ENCODE results near the gene MYOM1. TPM values are rescaled to one million over a fixed set of nuclear protein-coding genes. Genes with fewer than 3 reads are reported as not detected.

MYOM1 gene
- polyA plus RNA-seq, 4 donors: 1.5 to 7.9 (median 2.8) TPM

- peak; percentile 48 to 61 for DNase-seq
- Histone ChIP-seq H3K27me3 (ENCODE audit: control insufficient read depth in 3 of 3, insufficient read depth in 3 of 3, low read length in 3 of 3) (no peaks in the 10 kb centered on the region), H3K4me1 (ENCODE audit: control insufficient read depth in 3 of 3, insufficient read depth in 2 of 3, low read depth in 1 of 3, low read length in 2 of 3) (peaks cover 2 to 4% (median 4%) of the 10 kb centered on the region in 3 donors), H3K4me3 (ENCODE audit: low read depth in 1 of 3, low read length in 3 of 3) (no peak overlapping the region), H3K27ac (ENCODE audit: low read depth in 1 of 3, low read length in 2 of 3) (peak overlapping the region in 1 of 3 donors; percentile 1), H3K36me3 (ENCODE audit: control insufficient read depth in 3 of 3, insufficient read depth in 2 of 3, low read depth in 1 of 3, low read length in 3 of 3) (no peaks in the 10 kb centered on the region), H3K9me3 (ENCODE audit: control insufficient read depth in 2 of 2, insufficient read depth in 1 of 2, low read depth in 1 of 2, low read length in 1 of 2) (peaks cover 0 to 11% of the 10 kb centered on the region in 2 donors)
- WGBS, 3 donors: 22 to 61% (median 35%) methylated on average over 11 of the region's 11 CpGs
- no peak for FAIRE-seq
Observed at GRCh38 chr18:3138274-3138975, 81.3 kb downstream of the MYOM1 start.

DNA sequence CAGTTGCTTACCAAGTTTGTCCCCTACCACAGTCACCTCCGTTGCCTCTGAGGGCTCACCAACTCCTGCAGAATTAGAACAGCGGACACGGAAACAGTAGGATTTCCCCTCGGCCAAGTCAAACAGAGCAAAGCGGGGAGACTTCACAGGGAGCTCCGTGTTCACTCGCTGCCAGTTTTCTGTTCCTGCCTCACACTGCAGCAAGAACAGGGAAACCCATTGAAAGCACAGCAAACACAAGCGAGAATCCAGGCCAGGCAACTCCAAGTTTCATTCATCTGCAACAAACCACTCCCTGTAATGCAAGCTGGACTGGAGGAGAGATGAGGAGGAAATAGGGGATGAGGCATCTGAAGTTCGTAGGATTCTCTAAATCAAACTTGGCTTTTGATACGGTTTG, 84.2 kb downstream of the MYOM1 start:
- DNase-seq: no peak
- H3K27ac ChIP-seq (ENCODE audit: low read depth in 1 of 3, low read length in 2 of 3): no peak overlapping the region
- no peaks in the 10 kb centered on the region for H3K36me3 ChIP-seq (ENCODE audit: control insufficient read depth in 3 of 3, insufficient read depth in 2 of 3, low read depth in 1 of 3, low read length in 3 of 3)
- H3K4me3 ChIP-seq (ENCODE audit: low read depth in 1 of 3, low read length in 3 of 3): no peak overlapping the region
- no peaks in the 10 kb centered on the region for H3K27me3 ChIP-seq (ENCODE audit: control insufficient read depth in 3 of 3, insufficient read depth in 3 of 3, low read length in 3 of 3)
- no peak for FAIRE-seq
- H3K9me3 ChIP-seq (ENCODE audit: control insufficient read depth in 2 of 2, insufficient read depth in 1 of 2, low read depth in 1 of 2, low read length in 1 of 2): no peaks in the 10 kb centered on the region
- 91 to 95% (median 93%) methylated on average over 10 of the region's 10 CpGs for WGBS, 3 donors
- H3K4me1 ChIP-seq (ENCODE audit: control insufficient read depth in 3 of 3, insufficient read depth in 2 of 3, low read depth in 1 of 3, low read length in 2 of 3): peaks cover 2 to 7% (median 4%) of the 10 kb centered on the region in 3 donors

- H3K27me3 ChIP-seq (ENCODE audit: control insufficient read depth in 3 of 3, insufficient read depth in 3 of 3, low read length in 3 of 3): no peaks in the 10 kb centered on the region
- WGBS, 3 donors: 89 to 92% (median 92%) methylated on average over 3 of the region's 3 CpGs
- FAIRE-seq: no peak
- no peak for DNase-seq
- peaks cover 0 to 7% (median 0%) of the 10 kb centered on the region in 3 donors for H3K4me1 ChIP-seq (ENCODE audit: control insufficient read depth in 3 of 3, insufficient read depth in 2 of 3, low read depth in 1 of 3, low read length in 2 of 3)
- H3K36me3 ChIP-seq (ENCODE audit: control insufficient read depth in 3 of 3, insufficient read depth in 2 of 3, low read depth in 1 of 3, low read length in 3 of 3): no peaks in the 10 kb centered on the region
- H3K9me3 ChIP-seq (ENCODE audit: control insufficient read depth in 2 of 2, insufficient read depth in 1 of 2, low read depth in 1 of 2, low read length in 1 of 2): no peaks in the 10 kb centered on the region
- no peak overlapping the region for H3K4me3 ChIP-seq (ENCODE audit: low read depth in 1 of 3, low read length in 3 of 3)
- no peak overlapping the region for H3K27ac ChIP-seq (ENCODE audit: low read depth in 1 of 3, low read length in 2 of 3)
Observed at GRCh38 chr18:3132700-3133099, 87.1 kb downstream of the MYOM1 start.

DNA sequence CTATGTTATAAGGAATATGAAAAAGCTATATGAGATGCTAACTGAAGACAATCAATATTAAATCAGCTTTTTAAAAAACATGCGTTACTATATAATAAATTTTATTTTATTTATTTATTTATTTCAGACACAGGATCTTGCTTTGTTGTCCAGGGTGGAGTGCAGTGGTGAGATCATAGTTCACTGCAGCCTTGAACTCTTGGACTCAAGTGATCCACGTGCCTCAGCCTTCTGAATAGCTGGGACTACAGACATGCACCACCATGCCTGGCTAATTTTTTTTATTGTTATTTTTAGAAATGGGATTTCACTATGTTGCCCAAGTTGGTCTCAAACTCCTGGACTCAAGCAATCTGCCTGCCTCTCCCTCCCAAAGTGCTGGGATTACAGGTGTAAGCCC, 89.4 kb downstream of the MYOM1 start:
- FAIRE-seq (no peak), DNase-seq (peak in 1 of 2 donors; percentile 73)
- WGBS, 3 donors: 13 to 44% (median 24%) methylated on average over 2 of the region's 2 CpGs
- Histone ChIP-seq H3K4me3 (ENCODE audit: low read depth in 1 of 3, low read length in 3 of 3) (no peak overlapping the region), H3K4me1 (ENCODE audit: control insufficient read depth in 3 of 3, insufficient read depth in 2 of 3, low read depth in 1 of 3, low read length in 2 of 3) (peaks cover 0 to 7% (median 0%) of the 10 kb centered on the region in 3 donors), H3K36me3 (ENCODE audit: control insufficient read depth in 3 of 3, insufficient read depth in 2 of 3, low read depth in 1 of 3, low read length in 3 of 3) (no peaks in the 10 kb centered on the region), H3K27ac (ENCODE audit: low read depth in 1 of 3, low read length in 2 of 3) (no peak overlapping the region), H3K27me3 (ENCODE audit: control insufficient read depth in 3 of 3, insufficient read depth in 3 of 3, low read length in 3 of 3) (no peaks in the 10 kb centered on the region), H3K9me3 (ENCODE audit: control insufficient read depth in 2 of 2, insufficient read depth in 1 of 2, low read depth in 1 of 2, low read length in 1 of 2) (no peaks in the 10 kb centered on the region)

DNA sequence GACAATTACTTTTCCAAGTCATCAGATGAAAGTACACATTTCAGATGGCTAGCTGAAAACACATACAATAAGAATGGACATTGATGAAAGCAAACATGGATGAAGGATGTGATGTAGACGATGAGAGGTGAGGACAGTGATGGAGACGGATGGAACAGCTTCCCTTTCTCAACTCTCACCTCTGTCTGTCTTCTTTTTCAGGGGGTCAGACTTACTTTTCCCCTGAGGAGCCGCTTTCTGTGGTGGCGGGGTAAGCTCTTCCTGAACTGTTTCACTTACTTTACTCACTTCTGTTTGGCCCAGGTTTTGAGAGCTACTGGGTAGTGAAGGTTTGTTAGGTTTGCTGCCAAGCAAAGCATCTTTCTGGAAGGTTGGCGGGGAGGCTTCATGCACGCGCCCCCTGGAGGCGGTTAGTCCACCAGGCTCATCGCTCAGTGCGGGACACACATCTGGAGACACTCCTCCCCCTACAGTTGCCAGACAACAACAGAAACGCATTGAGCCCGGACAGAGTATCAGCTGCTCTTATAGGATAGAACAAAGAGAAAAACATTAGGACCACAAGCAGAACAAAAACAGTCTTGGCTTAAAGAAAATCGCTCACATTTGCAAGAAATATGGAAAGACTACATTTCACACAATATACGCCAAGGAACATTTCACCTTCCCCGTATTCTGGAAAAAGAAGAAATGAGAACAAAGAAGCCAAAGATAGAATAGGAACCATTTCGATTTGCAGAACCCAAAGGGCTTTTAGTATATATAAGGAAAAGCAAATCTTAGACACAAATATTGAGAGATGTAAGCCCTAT, 90.5 kb downstream of the MYOM1 start:
- no peaks in the 10 kb centered on the region for H3K27me3 ChIP-seq (ENCODE audit: control insufficient read depth in 3 of 3, insufficient read depth in 3 of 3, low read length in 3 of 3)
- no peak overlapping the region for H3K27ac ChIP-seq (ENCODE audit: low read depth in 1 of 3, low read length in 2 of 3)
- H3K36me3 ChIP-seq (ENCODE audit: control insufficient read depth in 3 of 3, insufficient read depth in 2 of 3, low read depth in 1 of 3, low read length in 3 of 3): no peaks in the 10 kb centered on the region
- DNase-seq (peak; percentile 85 to 89), FAIRE-seq (no peak)
- H3K4me3 ChIP-seq (ENCODE audit: low read depth in 1 of 3, low read length in 3 of 3): no peak overlapping the region
- 28 to 35% (median 35%) methylated on average over 16 of the region's 16 CpGs for WGBS, 3 donors
- H3K9me3 ChIP-seq (ENCODE audit: control insufficient read depth in 2 of 2, insufficient read depth in 1 of 2, low read depth in 1 of 2, low read length in 1 of 2): no peaks in the 10 kb centered on the region
- H3K4me1 ChIP-seq (ENCODE audit: control insufficient read depth in 3 of 3, insufficient read depth in 2 of 3, low read depth in 1 of 3, low read length in 2 of 3): peaks cover 0 to 7% (median 0%) of the 10 kb centered on the region in 3 donors

- H3K27ac ChIP-seq (ENCODE audit: low read depth in 1 of 3, low read length in 2 of 3): no peak overlapping the region
- WGBS, 3 donors: 90 to 97% (median 95%) methylated on average over 9 of the region's 9 CpGs
- FAIRE-seq: no peak
Observed at GRCh38 chr18:3126457-3127097, 93.2 kb downstream of the MYOM1 start.

DNA sequence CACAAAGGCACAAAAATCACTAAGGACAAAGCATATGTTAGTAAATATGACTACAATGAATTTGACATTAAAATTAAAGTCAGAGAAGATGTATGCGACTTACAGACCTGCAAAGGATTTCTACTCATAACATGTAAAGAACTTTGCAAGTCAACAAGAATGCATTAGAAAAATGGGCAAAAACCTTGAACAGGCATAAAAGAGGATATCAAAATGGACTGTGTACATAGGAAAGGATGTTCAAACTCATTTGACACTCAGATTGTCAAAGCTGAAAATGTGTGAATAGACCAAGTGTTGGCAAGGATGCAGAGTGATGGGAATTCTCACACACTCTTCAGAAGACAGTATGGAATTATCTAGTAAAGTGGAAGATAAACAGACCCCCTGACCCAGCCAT, 94.9 kb downstream of the MYOM1 start:
- no peak for DNase-seq
- H3K9me3 ChIP-seq (ENCODE audit: control insufficient read depth in 2 of 2, insufficient read depth in 1 of 2, low read depth in 1 of 2, low read length in 1 of 2): no peaks in the 10 kb centered on the region
- no peak overlapping the region for H3K27ac ChIP-seq (ENCODE audit: low read depth in 1 of 3, low read length in 2 of 3)
- no peaks in the 10 kb centered on the region for H3K27me3 ChIP-seq (ENCODE audit: control insufficient read depth in 3 of 3, insufficient read depth in 3 of 3, low read length in 3 of 3)
- H3K4me3 ChIP-seq (ENCODE audit: low read depth in 1 of 3, low read length in 3 of 3): no peak overlapping the region
- peaks cover 0 to 7% (median 1%) of the 10 kb centered on the region in 3 donors for H3K4me1 ChIP-seq (ENCODE audit: control insufficient read depth in 3 of 3, insufficient read depth in 2 of 3, low read depth in 1 of 3, low read length in 2 of 3)
- WGBS, 3 donors: 95 to 100% (median 98%) methylated on average over 1 of the region's 1 CpG
- no peaks in the 10 kb centered on the region for H3K36me3 ChIP-seq (ENCODE audit: control insufficient read depth in 3 of 3, insufficient read depth in 2 of 3, low read depth in 1 of 3, low read length in 3 of 3)
- no peak for FAIRE-seq

More at GRCh38 chr18:3126457-3127097, 93.2 kb downstream of the MYOM1 start:
- Histone ChIP-seq H3K9me3 (ENCODE audit: control insufficient read depth in 2 of 2, insufficient read depth in 1 of 2, low read depth in 1 of 2, low read length in 1 of 2) (no peaks in the 10 kb centered on the region), H3K27me3 (ENCODE audit: control insufficient read depth in 3 of 3, insufficient read depth in 3 of 3, low read length in 3 of 3) (no peaks in the 10 kb centered on the region), H3K4me1 (ENCODE audit: control insufficient read depth in 3 of 3, insufficient read depth in 2 of 3, low read depth in 1 of 3, low read length in 2 of 3) (peaks cover 0 to 7% (median 0%) of the 10 kb centered on the region in 3 donors), H3K36me3 (ENCODE audit: control insufficient read depth in 3 of 3, insufficient read depth in 2 of 3, low read depth in 1 of 3, low read length in 3 of 3) (no peaks in the 10 kb centered on the region), H3K4me3 (ENCODE audit: low read depth in 1 of 3, low read length in 3 of 3) (no peak overlapping the region)
- no peak for DNase-seq

DNA sequence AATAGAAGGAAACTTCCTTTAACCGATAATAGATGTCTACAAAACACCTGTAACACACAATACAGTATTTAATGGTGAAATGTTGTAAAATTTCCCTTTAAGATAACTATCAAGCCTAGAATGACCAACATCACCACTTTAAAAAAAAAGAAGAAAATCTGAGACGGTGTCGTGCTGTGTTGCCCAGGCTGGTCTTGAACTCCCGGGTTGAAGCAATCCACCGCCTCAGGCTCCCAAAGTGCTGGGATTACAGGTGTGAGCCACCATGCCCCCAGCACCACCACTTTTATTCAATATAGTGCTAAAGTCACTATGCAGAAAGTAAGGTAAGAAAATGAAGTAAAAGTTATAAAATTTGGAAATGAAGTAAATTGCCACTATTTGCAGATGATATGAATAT, 96.9 kb downstream of the MYOM1 start:
- Histone ChIP-seq H3K4me3 (ENCODE audit: low read depth in 1 of 3, low read length in 3 of 3) (no peak overlapping the region), H3K27ac (ENCODE audit: low read depth in 1 of 3, low read length in 2 of 3) (no peak overlapping the region), H3K4me1 (ENCODE audit: control insufficient read depth in 3 of 3, insufficient read depth in 2 of 3, low read depth in 1 of 3, low read length in 2 of 3) (peaks cover 0 to 4% (median 1%) of the 10 kb centered on the region in 3 donors), H3K27me3 (ENCODE audit: control insufficient read depth in 3 of 3, insufficient read depth in 3 of 3, low read length in 3 of 3) (no peaks in the 10 kb centered on the region), H3K9me3 (ENCODE audit: control insufficient read depth in 2 of 2, insufficient read depth in 1 of 2, low read depth in 1 of 2, low read length in 1 of 2) (no peaks in the 10 kb centered on the region), H3K36me3 (ENCODE audit: control insufficient read depth in 3 of 3, insufficient read depth in 2 of 3, low read depth in 1 of 3, low read length in 3 of 3) (no peaks in the 10 kb centered on the region)
- FAIRE-seq: no peak
- 97 to 99% (median 98%) methylated on average over 5 of the region's 5 CpGs for WGBS, 3 donors
- no peak for DNase-seq
